ENCODE data around the gene DGKD.
A peak's percentile ranks its signal among the peaks of the same experiment; 100 is the strongest.

DNA sequence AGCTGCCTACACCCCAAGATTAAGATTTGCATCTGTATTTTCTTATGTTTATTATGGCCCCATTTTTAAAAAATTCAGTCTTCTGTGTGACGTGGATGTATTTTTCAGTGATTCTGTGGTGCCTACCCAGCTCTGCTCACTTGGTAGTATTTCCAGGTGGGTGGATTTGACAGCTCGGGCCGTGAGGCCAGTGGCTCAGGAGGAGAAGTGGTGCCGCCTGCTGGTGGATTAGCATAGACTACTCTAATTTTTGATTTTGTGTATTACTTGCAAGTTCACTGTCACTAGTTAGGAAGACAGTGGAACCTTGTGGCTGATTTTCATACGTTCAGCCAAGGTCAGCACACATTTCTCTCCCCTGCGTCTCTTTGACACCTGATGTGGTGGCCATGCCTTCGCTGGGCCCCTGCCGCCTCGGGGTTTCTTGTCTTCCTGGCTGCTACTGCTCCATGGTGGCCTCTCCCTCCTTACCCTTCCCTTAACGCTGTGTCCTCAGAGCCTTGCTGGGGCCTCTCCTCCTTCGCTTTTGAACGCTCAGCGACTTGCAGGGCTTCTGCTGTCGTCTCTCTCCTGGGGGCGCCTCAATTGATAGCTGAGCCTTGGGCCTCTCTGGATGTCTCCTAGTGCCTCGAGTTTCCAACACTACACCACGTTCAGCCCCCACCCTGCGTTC, 89.4 kb downstream of the DGKD start:
- no peak for TF ChIP-seq CEBPB (IDR thresholded peaks at IDR 0.05; ENCODE audit: low read depth)
- peak; percentile 95 for TF ChIP-seq RAD21 (IDR thresholded peaks at IDR 0.05; ENCODE audit: low read depth)
- TF ChIP-seq, protein P1, sequence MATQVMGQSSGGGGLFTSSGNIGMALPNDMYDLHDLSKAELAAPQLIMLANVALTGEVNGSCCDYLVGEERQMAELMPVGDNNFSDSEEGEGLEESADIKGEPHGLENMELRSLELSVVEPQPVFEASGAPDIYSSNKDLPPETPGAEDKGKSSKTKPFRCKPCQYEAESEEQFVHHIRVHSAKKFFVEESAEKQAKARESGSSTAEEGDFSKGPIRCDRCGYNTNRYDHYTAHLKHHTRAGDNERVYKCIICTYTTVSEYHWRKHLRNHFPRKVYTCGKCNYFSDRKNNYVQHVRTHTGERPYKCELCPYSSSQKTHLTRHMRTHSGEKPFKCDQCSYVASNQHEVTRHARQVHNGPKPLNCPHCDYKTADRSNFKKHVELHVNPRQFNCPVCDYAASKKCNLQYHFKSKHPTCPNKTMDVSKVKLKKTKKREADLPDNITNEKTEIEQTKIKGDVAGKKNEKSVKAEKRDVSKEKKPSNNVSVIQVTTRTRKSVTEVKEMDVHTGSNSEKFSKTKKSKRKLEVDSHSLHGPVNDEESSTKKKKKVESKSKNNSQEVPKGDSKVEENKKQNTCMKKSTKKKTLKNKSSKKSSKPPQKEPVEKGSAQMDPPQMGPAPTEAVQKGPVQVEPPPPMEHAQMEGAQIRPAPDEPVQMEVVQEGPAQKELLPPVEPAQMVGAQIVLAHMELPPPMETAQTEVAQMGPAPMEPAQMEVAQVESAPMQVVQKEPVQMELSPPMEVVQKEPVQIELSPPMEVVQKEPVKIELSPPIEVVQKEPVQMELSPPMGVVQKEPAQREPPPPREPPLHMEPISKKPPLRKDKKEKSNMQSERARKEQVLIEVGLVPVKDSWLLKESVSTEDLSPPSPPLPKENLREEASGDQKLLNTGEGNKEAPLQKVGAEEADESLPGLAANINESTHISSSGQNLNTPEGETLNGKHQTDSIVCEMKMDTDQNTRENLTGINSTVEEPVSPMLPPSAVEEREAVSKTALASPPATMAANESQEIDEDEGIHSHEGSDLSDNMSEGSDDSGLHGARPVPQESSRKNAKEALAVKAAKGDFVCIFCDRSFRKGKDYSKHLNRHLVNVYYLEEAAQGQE (IDR thresholded peaks at IDR 0.05; ENCODE audit: low read depth), result no peak
- TF ChIP-seq POLR2AphosphoS5 (IDR thresholded peaks at IDR 0.05; ENCODE audit: low read depth, low read length), result no peak
- TF ChIP-seq, protein P2, sequence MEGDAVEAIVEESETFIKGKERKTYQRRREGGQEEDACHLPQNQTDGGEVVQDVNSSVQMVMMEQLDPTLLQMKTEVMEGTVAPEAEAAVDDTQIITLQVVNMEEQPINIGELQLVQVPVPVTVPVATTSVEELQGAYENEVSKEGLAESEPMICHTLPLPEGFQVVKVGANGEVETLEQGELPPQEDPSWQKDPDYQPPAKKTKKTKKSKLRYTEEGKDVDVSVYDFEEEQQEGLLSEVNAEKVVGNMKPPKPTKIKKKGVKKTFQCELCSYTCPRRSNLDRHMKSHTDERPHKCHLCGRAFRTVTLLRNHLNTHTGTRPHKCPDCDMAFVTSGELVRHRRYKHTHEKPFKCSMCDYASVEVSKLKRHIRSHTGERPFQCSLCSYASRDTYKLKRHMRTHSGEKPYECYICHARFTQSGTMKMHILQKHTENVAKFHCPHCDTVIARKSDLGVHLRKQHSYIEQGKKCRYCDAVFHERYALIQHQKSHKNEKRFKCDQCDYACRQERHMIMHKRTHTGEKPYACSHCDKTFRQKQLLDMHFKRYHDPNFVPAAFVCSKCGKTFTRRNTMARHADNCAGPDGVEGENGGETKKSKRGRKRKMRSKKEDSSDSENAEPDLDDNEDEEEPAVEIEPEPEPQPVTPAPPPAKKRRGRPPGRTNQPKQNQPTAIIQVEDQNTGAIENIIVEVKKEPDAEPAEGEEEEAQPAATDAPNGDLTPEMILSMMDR (IDR thresholded peaks at IDR 0.05 in 2 of 3, conservative IDR thresholded peaks at IDR 0.05 in 1 of 3; ENCODE audit: borderline replicate concordance in 1 of 3, insufficient read depth in 1 of 3, low read depth in 2 of 3, low read length in 2 of 3), result peak; percentile 70 to 90 (median 86)
- TF ChIP-seq YY1 (IDR thresholded peaks at IDR 0.05; ENCODE audit: extremely low read depth, insufficient replicate concordance, low read depth, low read length), result no peak
- no peak for TF ChIP-seq POLR2A (IDR thresholded peaks at IDR 0.05; ENCODE audit: borderline replicate concordance, extremely low read depth, insufficient read depth, insufficient read length)
- no peak for TF ChIP-seq EZH2 (IDR thresholded peaks at IDR 0.05)
- TF ChIP-seq, protein P3, sequence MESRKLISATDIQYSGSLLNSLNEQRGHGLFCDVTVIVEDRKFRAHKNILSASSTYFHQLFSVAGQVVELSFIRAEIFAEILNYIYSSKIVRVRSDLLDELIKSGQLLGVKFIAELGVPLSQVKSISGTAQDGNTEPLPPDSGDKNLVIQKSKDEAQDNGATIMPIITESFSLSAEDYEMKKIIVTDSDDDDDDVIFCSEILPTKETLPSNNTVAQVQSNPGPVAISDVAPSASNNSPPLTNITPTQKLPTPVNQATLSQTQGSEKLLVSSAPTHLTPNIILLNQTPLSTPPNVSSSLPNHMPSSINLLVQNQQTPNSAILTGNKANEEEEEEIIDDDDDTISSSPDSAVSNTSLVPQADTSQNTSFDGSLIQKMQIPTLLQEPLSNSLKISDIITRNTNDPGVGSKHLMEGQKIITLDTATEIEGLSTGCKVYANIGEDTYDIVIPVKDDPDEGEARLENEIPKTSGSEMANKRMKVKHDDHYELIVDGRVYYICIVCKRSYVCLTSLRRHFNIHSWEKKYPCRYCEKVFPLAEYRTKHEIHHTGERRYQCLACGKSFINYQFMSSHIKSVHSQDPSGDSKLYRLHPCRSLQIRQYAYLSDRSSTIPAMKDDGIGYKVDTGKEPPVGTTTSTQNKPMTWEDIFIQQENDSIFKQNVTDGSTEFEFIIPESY (IDR thresholded peaks at IDR 0.05; ENCODE audit: extremely low read depth, insufficient replicate concordance, low read length), result no peak
- no peak for TF ChIP-seq SIN3A (IDR thresholded peaks at IDR 0.05; ENCODE audit: low read depth)
- TF ChIP-seq ZFX (IDR thresholded peaks at IDR 0.05), result no peak
- no peak for TF ChIP-seq ZNF274 (IDR thresholded peaks at IDR 0.05; ENCODE audit: low read depth, low read length)
